HL-60 (cell line): Measurements from ENCODE around the gene C12orf56.

Experiments used
- CTCF ChIP-seq: IDR thresholded peaks from one replicate; pipeline ENCODE4 v1.5.1; 2011; ENCODE audit warnings: low read length, control low read depth, inconsistent platforms; ENCODE audit not compliant: insufficient read depth
- POLR2AphosphoS5 ChIP-seq: IDR thresholded peaks from 2 replicates; pipeline ENCODE4 v1.6.1; 2012; ENCODE audit warnings: low read depth

DNA sequence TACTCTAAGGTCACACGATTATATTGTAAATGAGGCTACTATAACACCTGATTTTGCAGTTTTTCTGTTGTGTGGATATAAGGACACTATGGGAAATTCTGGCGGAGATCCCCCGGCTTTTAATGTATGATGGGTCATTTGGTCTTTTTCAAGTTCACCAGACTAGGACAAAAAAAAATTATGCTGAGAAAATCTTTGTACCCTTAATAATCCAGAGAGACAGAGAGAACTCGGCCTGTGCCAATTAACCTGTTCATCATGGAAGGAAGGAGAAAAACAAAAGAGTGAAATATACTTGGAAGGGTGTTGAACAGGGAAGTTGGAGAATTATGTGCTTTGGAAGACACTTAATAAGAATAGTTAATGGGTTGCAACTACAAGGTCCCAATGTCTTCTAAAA is 106.3 kb downstream of the C12orf56 start:
- TF ChIP-seq CTCF: no peak
- TF ChIP-seq POLR2AphosphoS5: no peak
